Measurements from ENCODE around the gene FKBP7. TPM values are rescaled to one million over a fixed set of nuclear protein-coding genes. Genes with fewer than 3 reads are reported as not detected.
"Not testable (repeated sequence)": the region's sequence is repeated elsewhere in the genome, so short reads cannot be mapped to it uniquely, and the experiment has no call there.

Gene FKBP7
- total RNA-seq, 2 experiments from 2014 or later, result 2.6 to 3.6 TPM

DNA sequence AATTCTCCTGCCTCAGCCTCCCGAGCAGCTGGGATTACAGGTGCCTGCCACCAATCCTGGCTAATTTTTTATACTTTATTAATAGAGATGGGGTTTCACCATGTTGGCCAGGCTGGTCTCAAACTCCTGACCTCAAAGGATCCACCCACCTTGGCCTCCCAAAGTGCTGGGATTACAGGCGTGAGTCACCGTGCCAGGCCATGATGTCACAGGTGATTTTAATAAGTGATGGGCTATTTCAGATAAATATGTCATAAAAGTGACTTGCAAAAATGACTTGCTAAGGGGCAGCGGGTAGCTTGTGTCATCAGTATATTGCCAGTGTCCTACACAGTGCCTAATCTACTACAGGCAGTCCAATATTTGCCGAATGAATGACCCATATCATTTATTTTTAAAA lies 7.1 kb downstream of the FKBP7 start:
- H3K36me3 Mint-ChIP-seq (ENCODE audit: low read depth); H3K4me3 Mint-ChIP-seq; POLR2A ChIA-PET; DNase-seq; H3K4me1 Mint-ChIP-seq (ENCODE audit: low read depth); H3K9me3 Mint-ChIP-seq (ENCODE audit: insufficient read depth); H3K27me3 Mint-ChIP-seq (ENCODE audit: low read depth); ATAC-seq; H3K27ac Mint-ChIP-seq: not testable (repeated sequence)
- CTCF ChIA-PET, result interaction anchor here (1.0 kb wide), 1 partner anchor 21 kb away, joined by 5 read pairs; the partner anchor contains the start of gene PRKRA

GRCh38 chr2:178469219-178469849 lies 9.1 kb downstream of the FKBP7 start:
- DNase-seq, result no peak
- Mint-ChIP-seq H3K27me3 (ENCODE audit: low read depth) (no peaks in the 10 kb centered on the region), H3K4me3 (no peak overlapping the region), H3K4me1 (ENCODE audit: low read depth) (no peaks in the 10 kb centered on the region), H3K36me3 (ENCODE audit: low read depth) (peaks cover 9% of the 10 kb centered on the region), H3K27ac (no peak overlapping the region), H3K9me3 (ENCODE audit: insufficient read depth) (no peaks in the 10 kb centered on the region)
- CTCF ChIA-PET, result interaction anchor here (0.8 kb wide), 1 partner anchor 18 kb away, joined by 4 read pairs; the partner anchor contains the start of genes PJVK and PRKRA
- ATAC-seq, result no peak
- POLR2A ChIA-PET, result no interaction called here

GRCh38 chr2:178457390-178457886 lies 21.0 kb downstream of the FKBP7 start:
- DNase-seq, result no peak
- Mint-ChIP-seq H3K36me3 (ENCODE audit: low read depth) (no peaks in the 10 kb centered on the region), H3K4me1 (ENCODE audit: low read depth) (peaks cover under 1% of the 10 kb centered on the region), H3K27ac (no peak overlapping the region), H3K27me3 (ENCODE audit: low read depth) (peaks cover 3% of the 10 kb centered on the region), H3K4me3 (no peak overlapping the region), H3K9me3 (ENCODE audit: insufficient read depth) (no peaks in the 10 kb centered on the region)
- ChIA-PET CTCF (no interaction called here), POLR2A (no interaction called here)
- ATAC-seq, result no peak

DNA sequence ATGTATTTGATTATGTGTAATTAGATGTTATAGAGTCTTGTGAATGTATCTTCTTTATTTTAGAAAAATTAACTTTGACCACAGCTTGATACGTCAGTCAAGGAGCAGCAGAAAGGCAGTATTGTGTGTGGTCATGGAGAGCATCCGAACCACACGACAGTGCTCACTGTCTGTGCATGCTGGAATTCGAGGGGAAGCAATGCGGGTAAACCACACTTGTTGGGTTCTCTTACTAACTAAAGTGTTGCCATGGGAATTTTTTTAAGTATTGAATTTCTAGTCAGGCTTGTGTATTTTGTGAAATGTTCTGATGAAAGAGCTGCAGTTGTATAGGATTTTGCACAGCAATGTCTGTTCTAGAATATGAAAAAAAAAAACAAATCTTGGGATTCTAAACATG lies 22.5 kb downstream of the FKBP7 start:
- peaks cover 3% of the 10 kb centered on the region for H3K27me3 Mint-ChIP-seq (ENCODE audit: low read depth)
- no peak overlapping the region for H3K27ac Mint-ChIP-seq
- H3K4me3 Mint-ChIP-seq, result no peak overlapping the region
- no peak for ATAC-seq
- peaks cover 9% of the 10 kb centered on the region for H3K4me1 Mint-ChIP-seq (ENCODE audit: low read depth)
- no peaks in the 10 kb centered on the region for H3K9me3 Mint-ChIP-seq (ENCODE audit: insufficient read depth)
- no peak for DNase-seq
- CTCF ChIA-PET, result no interaction called here
- no peaks in the 10 kb centered on the region for H3K36me3 Mint-ChIP-seq (ENCODE audit: low read depth)
- POLR2A ChIA-PET, result no interaction called here

DNA sequence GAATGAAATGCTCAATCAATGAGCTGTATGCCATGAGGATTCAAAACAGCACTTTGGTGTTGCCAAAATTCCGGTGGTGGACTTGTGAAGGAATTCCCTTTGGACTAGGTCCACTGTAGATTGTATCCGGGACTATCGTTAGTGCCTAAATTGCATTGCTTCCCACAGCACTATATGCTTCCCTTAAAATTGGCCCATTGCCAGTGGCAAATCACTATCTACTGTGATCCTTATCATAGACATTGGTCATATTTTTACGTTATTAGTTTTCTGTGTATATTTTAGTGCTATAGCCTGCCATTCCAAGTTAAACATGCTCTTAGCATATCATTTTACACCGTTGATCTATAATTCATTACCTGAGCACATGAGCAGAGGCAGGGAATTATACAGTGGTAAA lies 25.5 kb downstream of the FKBP7 start:
- H3K4me3 Mint-ChIP-seq, result no peak overlapping the region
- DNase-seq, result no peak
- peaks cover 29% of the 10 kb centered on the region for H3K4me1 Mint-ChIP-seq (ENCODE audit: low read depth)
- H3K36me3 Mint-ChIP-seq (ENCODE audit: low read depth), result peaks cover 14% of the 10 kb centered on the region
- no peak for ATAC-seq
- no peak overlapping the region for H3K27ac Mint-ChIP-seq
- no peaks in the 10 kb centered on the region for H3K9me3 Mint-ChIP-seq (ENCODE audit: insufficient read depth)
- POLR2A ChIA-PET, result no interaction called here
- peaks cover 3% of the 10 kb centered on the region for H3K27me3 Mint-ChIP-seq (ENCODE audit: low read depth)
- CTCF ChIA-PET, result interaction anchor here (1.1 kb wide), 1 partner anchor 36 kb away, joined by 3 read pairs; no protein-coding TSS in a partner anchor

DNA sequence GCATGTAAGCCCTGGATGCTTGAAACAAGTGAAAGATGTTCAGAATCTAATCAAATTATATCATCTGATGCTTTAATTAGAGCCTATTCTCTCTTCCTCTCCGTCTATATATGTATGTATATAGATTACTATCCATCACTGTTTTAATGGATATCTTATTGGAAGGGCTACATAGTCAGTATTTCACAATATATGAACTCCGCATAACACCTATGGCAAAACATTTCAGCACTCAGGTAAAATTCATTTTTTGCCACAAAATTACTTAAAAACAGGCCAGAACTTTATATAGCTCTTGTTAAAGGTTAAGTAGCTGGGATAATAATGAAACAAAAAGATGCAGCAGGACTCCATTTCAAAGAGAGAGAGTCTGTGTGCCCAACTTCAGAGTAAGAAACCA lies 26.1 kb downstream of the FKBP7 start:
- ChIA-PET CTCF (interaction anchor here (1.1 kb wide), 1 partner anchor 35 kb away, joined by 3 read pairs; no protein-coding TSS in a partner anchor), POLR2A (no interaction called here)
- Mint-ChIP-seq H3K4me1 (ENCODE audit: low read depth) (peaks cover 30% of the 10 kb centered on the region), H3K27ac (no peak overlapping the region), H3K4me3 (peak overlapping the region; percentile 40), H3K9me3 (ENCODE audit: insufficient read depth) (no peaks in the 10 kb centered on the region), H3K27me3 (ENCODE audit: low read depth) (peaks cover 3% of the 10 kb centered on the region), H3K36me3 (ENCODE audit: low read depth) (peaks cover 17% of the 10 kb centered on the region)
- ATAC-seq (no peak), DNase-seq (no peak)

DNA sequence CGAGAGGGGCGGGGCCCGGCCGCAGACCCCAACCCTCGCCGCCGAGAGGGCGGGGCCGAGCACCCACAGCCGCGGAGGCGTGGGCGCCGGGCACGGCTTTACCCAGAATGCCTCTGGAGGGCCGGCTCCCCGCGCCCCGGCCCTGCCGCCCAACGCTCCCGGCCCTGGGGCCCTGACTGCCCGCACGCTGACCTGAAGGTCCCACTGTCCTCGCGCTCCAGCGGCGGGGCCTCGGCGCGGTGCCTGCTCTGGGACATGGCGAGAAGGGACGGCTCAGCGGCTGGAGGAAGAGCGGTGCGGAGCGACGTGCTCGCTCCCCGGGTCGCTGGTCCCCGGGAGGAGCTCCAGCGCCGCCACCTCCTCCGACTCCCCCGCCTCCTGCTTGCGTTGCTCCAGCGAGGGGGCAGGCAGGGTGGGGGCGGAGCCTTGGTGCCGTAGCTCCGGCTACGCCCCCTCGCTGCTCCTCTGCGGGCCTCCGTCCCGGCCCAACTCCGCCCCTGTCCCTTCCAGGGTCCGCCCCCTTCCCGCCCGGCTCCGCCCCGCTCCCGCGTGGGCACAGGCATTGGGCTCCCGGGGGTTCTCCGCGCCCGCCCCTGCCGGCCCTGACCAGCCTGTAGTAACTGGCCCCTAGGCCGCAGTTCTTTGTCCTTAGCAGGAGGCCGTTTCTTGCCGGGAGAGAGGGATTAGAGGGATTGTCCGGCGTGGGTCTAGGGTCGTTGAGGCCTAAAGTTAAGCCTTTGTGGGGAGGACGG lies 27.4 kb downstream of the FKBP7 start, which contains the start of the genes PJVK and PRKRA:
Gene PJVK, plus strand, starts transcription at position 605 of the 752 bp plus-strand sequence. CDS start 2,032 bp downstream, outside the sequence.
Gene PRKRA, minus strand, starts transcription at position 402 of the 752 bp plus-strand sequence. Its CDS starts 145 bp downstream, at position 257.
- peak; percentile 96 for DNase-seq
- Mint-ChIP-seq H3K36me3 (ENCODE audit: low read depth) (peaks cover 25% of the 10 kb centered on the region), H3K27me3 (ENCODE audit: low read depth) (peaks cover 3% of the 10 kb centered on the region), H3K4me1 (ENCODE audit: low read depth) (peaks cover 30% of the 10 kb centered on the region), H3K27ac (peak within 1 kb of the TSS; percentile 93), H3K9me3 (ENCODE audit: insufficient read depth) (no peaks in the 10 kb centered on the region), H3K4me3 (peak within 1 kb of the TSS; percentile 88)
- ChIA-PET CTCF (interaction anchor here (0.8 to 11.1 kb wide), 9 partner anchors 18 to 73 kb away, joined by 3 to 83 read pairs (median 5); no protein-coding TSS in a partner anchor), POLR2A (interaction anchor here (0.6 to 3.5 kb wide), 11 partner anchors 10 to 1187 kb away, joined by 3 to 32 read pairs (median 3); partner anchors contain the start of genes FKBP7 and NFE2L2)
- ATAC-seq, result peak; percentile 92

GRCh38 chr2:178450524-178450773 lies 28.0 kb downstream of the FKBP7 start:
- ChIA-PET CTCF (interaction anchor here (0.9 to 11.1 kb wide), 10 partner anchors 22 to 73 kb away, joined by 3 to 83 read pairs (median 5); partner anchors contain the start of gene PLEKHA3), POLR2A (interaction anchor here (0.9 to 3.5 kb wide), 9 partner anchors 9 to 52 kb away, joined by 3 to 32 read pairs (median 4); no protein-coding TSS in a partner anchor)
- DNase-seq (peak; percentile 79), ATAC-seq (peak; percentile 58)
- peak overlapping the region; percentile 93 for H3K27ac Mint-ChIP-seq
- H3K27me3 Mint-ChIP-seq (ENCODE audit: low read depth), result peaks cover 3% of the 10 kb centered on the region
- H3K9me3 Mint-ChIP-seq (ENCODE audit: insufficient read depth), result no peaks in the 10 kb centered on the region
- peak overlapping the region; percentile 88 for H3K4me3 Mint-ChIP-seq
- H3K36me3 Mint-ChIP-seq (ENCODE audit: low read depth), result peaks cover 28% of the 10 kb centered on the region
- H3K4me1 Mint-ChIP-seq (ENCODE audit: low read depth), result peaks cover 30% of the 10 kb centered on the region

DNA sequence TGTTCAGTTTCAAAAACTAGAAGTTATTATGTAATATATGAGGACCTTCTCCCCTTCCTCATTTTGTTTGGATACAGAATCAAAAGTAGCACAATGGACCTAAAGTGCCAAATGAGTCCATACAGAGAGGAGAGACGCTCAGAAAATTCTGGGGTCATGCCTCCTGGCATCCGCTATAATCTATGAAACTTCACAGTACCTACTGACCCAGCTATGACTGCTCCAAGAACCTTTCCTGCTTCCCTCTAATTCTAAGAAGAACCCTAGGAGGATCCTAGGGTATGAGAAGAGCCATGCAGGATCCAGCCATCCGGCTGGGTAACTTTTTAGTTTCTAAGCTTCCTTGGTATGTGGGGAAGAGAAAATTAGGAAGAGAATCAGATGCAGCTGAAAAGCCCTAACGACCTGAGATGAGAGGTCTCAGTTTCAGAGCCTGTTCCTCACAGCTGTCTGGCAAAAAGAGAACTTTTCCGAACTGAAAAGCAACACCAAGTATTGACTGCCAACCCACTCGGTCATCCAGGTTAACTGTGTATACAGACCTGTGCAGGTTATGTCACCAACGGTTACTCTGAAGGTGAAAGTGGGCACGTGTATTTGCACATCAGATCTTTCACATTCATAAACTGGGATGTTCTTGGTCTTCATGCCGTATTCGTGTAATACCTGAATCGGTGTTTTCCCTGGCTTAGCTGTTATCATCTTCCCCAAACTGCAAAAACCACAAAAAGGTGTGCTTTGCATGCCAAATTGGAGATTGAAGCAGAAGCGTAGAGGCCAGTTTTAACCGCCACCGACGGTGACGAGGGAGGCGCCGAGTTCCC lies 28.5 kb downstream of the FKBP7 start:
- Mint-ChIP-seq H3K27ac (peak overlapping the region; percentile 93), H3K36me3 (ENCODE audit: low read depth) (peaks cover 33% of the 10 kb centered on the region), H3K4me3 (peak overlapping the region; percentile 88), H3K4me1 (ENCODE audit: low read depth) (peaks cover 30% of the 10 kb centered on the region), H3K27me3 (ENCODE audit: low read depth) (peaks cover under 1% of the 10 kb centered on the region), H3K9me3 (ENCODE audit: insufficient read depth) (no peaks in the 10 kb centered on the region)
- ChIA-PET POLR2A (interaction anchor here (1.0 to 3.5 kb wide), 6 partner anchors 9 to 52 kb away, joined by 3 to 32 read pairs (median 6); no protein-coding TSS in a partner anchor), CTCF (interaction anchor here (1.0 to 11.1 kb wide), 7 partner anchors 22 to 74 kb away, joined by 4 to 83 read pairs (median 5); partner anchors contain the start of gene PLEKHA3)
- DNase-seq, result no peak
- ATAC-seq, result no peak

GRCh38 chr2:178448968-178449661 lies 29.3 kb downstream of the FKBP7 start:
- peaks cover 37% of the 10 kb centered on the region for H3K36me3 Mint-ChIP-seq (ENCODE audit: low read depth)
- POLR2A ChIA-PET, result interaction anchor here (1.0 to 3.5 kb wide), 3 partner anchors 28 to 35 kb away, joined by 3 to 32 read pairs (median 5); no protein-coding TSS in a partner anchor
- DNase-seq, result no peak
- peaks cover 30% of the 10 kb centered on the region for H3K4me1 Mint-ChIP-seq (ENCODE audit: low read depth)
- H3K4me3 Mint-ChIP-seq, result peak overlapping the region; percentile 88
- H3K27ac Mint-ChIP-seq, result peak overlapping the region; percentile 43
- no peaks in the 10 kb centered on the region for H3K27me3 Mint-ChIP-seq (ENCODE audit: low read depth)
- no peak for ATAC-seq
- CTCF ChIA-PET, result interaction anchor here (1.0 to 11.1 kb wide), 6 partner anchors 23 to 55 kb away, joined by 4 to 83 read pairs (median 8); partner anchors contain the start of gene PLEKHA3
- H3K9me3 Mint-ChIP-seq (ENCODE audit: insufficient read depth), result no peaks in the 10 kb centered on the region
